ENCODE measurements around the gene COMMD9.

Gene COMMD9

DNA sequence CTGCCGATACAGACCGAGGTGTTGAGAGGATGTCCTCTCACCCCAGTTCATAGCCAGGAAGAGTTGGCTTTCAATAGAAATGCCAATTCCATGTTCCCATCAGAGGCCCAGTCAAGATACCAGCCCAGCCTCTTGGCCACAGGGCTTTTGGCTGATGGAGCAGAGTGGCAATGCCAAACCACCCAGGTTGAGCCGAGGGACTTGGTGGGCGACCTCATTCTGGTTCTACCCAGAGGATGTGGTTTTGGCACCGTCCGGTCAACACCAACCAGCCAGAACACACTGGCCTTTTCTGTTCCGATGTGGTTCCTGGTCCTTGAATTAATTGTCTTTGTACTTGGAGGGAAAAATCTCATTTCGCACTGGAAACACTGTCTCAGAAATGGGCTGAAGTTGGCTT, 60.5 kb downstream of the COMMD9 start:
- H3K27ac Mint-ChIP-seq: peak overlapping the region; percentile 44
- peaks cover 56% of the 10 kb centered on the region for H3K36me3 Mint-ChIP-seq (ENCODE audit: low read depth)
- no peak for DNase-seq
- peaks cover 9% of the 10 kb centered on the region for H3K9me3 Mint-ChIP-seq
- TF ChIP-seq, protein P1, sequence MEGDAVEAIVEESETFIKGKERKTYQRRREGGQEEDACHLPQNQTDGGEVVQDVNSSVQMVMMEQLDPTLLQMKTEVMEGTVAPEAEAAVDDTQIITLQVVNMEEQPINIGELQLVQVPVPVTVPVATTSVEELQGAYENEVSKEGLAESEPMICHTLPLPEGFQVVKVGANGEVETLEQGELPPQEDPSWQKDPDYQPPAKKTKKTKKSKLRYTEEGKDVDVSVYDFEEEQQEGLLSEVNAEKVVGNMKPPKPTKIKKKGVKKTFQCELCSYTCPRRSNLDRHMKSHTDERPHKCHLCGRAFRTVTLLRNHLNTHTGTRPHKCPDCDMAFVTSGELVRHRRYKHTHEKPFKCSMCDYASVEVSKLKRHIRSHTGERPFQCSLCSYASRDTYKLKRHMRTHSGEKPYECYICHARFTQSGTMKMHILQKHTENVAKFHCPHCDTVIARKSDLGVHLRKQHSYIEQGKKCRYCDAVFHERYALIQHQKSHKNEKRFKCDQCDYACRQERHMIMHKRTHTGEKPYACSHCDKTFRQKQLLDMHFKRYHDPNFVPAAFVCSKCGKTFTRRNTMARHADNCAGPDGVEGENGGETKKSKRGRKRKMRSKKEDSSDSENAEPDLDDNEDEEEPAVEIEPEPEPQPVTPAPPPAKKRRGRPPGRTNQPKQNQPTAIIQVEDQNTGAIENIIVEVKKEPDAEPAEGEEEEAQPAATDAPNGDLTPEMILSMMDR (IDR thresholded peaks at IDR 0.05): no peak
- H3K4me1 Mint-ChIP-seq: peaks cover 32% of the 10 kb centered on the region
- H3K4me3 Mint-ChIP-seq: no peak overlapping the region
- peaks cover 3% of the 10 kb centered on the region for H3K27me3 Mint-ChIP-seq (ENCODE audit: low read depth, poor library complexity)

DNA sequence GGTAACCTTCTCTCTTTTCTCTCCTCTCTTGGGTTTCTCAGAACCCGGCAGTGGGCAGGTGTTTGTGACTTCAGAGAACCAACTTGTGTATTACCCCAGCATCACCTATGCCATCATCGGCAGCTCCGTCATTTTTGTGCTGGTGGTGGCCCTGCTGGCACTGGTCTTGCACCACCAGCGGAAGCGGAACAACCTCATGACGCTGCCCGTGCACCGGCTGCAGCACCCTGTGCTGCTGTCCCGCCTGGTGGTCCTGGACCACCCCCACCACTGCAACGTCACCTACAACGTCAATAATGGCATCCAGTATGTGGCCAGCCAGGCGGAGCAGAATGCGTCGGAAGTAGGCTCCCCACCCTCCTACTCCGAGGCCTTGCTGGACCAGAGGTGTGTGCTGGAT, 62.2 kb downstream of the COMMD9 start:
- Mint-ChIP-seq H3K27ac (no peak overlapping the region), H3K27me3 (ENCODE audit: low read depth, poor library complexity) (peaks cover 3% of the 10 kb centered on the region), H3K9me3 (peaks cover 9% of the 10 kb centered on the region), H3K4me3 (no peak overlapping the region), H3K36me3 (ENCODE audit: low read depth) (peaks cover 49% of the 10 kb centered on the region), H3K4me1 (peaks cover 37% of the 10 kb centered on the region)
- DNase-seq: no peak
- TF ChIP-seq, protein P1 (IDR thresholded peaks at IDR 0.05): no peak

DNA sequence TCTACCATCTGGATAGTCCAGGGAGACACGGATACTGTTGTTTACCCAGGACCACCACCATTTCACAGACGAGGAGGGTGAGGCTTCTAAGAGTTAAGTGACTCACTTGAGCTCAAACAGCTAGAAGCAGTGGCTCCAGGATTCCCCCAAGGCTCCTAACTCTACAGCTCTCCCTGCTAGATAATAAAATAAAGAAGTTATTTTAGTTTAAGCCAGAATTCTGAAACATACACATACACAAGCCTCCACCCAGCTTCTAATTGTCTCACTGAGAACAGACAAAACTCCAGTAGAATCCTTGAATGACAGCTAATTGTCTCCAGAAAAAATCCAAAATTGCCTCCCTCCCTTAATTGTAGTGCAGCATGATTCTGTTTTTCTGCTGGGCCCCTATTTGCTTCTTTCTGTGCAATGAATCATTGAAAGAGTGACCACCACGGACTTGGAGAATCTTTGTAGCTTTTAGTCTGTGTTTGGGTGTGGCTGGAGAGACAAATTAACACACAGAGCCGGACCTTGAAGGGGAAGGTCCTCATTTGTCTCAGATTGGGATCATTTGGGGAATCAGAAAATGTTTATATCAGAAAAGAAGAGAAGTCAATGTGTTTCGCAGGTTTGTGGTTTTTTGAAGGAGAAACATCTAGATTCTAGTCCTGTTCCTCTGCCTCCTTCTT, 64.9 kb downstream of the COMMD9 start:
- Mint-ChIP-seq H3K4me3 (no peak overlapping the region), H3K27ac (peak overlapping the region; percentile 7), H3K36me3 (ENCODE audit: low read depth) (peaks cover 39% of the 10 kb centered on the region), H3K9me3 (peaks cover 23% of the 10 kb centered on the region), H3K27me3 (ENCODE audit: low read depth, poor library complexity) (peaks cover 8% of the 10 kb centered on the region), H3K4me1 (peaks cover 12% of the 10 kb centered on the region)
- DNase-seq: no peak
- TF ChIP-seq, protein P1 (IDR thresholded peaks at IDR 0.05): no peak

GRCh38 chr11:36222831-36223635, 66.2 kb downstream of the COMMD9 start:
- Mint-ChIP-seq H3K27me3 (ENCODE audit: low read depth, poor library complexity) (peaks cover 8% of the 10 kb centered on the region), H3K4me1 (peaks cover 6% of the 10 kb centered on the region), H3K36me3 (ENCODE audit: low read depth) (peaks cover 45% of the 10 kb centered on the region), H3K4me3 (no peak overlapping the region), H3K9me3 (peaks cover 36% of the 10 kb centered on the region), H3K27ac (peak overlapping the region; percentile 47)
- DNase-seq: no peak
- TF ChIP-seq, protein P1 (IDR thresholded peaks at IDR 0.05): no peak
